ENCODE results near the gene EFEMP2.

DNA sequence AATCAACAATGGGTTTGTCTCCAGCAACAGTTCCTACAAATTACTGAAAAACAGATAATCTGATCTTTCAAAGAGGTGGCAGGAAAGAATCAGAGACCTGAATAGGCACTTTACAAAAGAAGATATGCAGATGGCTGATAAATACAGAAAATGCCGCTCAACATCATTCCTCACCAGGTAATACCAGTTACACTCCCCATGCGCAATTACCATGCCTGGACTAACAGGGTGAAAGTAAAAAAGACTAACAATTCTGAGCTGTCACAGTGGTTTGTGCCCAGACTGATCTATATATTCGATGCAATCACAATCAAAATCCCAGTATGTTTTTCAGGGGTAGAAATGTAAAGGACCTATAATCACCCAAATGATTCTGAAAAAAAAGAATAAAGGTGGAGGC lies 28.8 kb downstream of the EFEMP2 start:
- no peak for TF ChIP-seq CTCF (conservative IDR thresholded peaks at IDR 0.05; ENCODE audit: low read depth, low read length)
- no peak for TF ChIP-seq EZH2phosphoT487 (IDR thresholded peaks at IDR 0.05; ENCODE audit: borderline replicate concordance, low read length)

Data from PC-3 (cell line).